Measurements from ENCODE around the gene SPEM3.

DNA sequence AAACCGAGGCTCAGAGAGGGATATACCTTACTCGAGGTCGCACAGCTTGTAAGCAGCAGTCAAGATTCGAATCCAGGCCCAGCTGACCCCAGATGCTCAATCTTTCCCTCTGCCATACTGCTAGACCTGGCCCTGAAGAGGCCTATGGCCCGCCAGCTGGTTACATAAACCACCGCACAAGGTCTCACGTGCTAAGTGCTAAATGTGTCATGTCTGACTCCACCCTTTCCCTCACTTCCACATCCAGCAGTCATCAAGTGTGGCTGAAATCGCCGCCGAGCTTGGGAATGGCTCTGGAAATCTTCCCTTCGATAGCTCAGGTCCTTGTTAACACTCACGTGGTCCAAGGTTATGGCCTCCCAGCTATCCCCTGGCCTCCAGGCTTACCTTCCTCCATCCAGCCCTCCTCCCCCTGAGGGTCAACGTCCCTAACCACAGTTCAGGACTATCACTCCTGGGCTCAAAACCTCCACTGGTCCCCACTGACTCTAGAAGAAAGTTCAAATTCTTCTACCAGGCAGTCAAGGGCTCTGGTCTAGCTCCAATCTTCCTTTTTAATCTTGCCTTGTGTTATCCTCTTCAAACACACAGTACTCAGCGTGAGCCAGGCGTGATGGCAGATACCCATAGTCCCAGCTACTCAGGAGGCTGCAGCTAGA is 47.2 kb downstream of the SPEM3 start:
- TF ChIP-seq CTCF (IDR thresholded peaks at IDR 0.05; ENCODE audit: insufficient read depth, low read length, poor library complexity, severe bottlenecking), result no peak
- TF ChIP-seq EZH2phosphoT487 (conservative IDR thresholded peaks at IDR 0.05; ENCODE audit: low read length), result no peak

Measured in SU-DHL-6 (cell line).